UCSD-AML1 (cell line): ENCODE data around the gene SLC1A5.

Experiments
- DNase-seq: peaks from one replicate; lab custom pipeline; 2025; ENCODE audit not compliant: unreplicated experiment; lab: John Stamatoyannopoulos, UW

SLC1A5 gene

GRCh38 chr19:46726551-46726950 is 61.8 kb downstream of the SLC1A5 start:
- DNase-seq, result no peak

DNA sequence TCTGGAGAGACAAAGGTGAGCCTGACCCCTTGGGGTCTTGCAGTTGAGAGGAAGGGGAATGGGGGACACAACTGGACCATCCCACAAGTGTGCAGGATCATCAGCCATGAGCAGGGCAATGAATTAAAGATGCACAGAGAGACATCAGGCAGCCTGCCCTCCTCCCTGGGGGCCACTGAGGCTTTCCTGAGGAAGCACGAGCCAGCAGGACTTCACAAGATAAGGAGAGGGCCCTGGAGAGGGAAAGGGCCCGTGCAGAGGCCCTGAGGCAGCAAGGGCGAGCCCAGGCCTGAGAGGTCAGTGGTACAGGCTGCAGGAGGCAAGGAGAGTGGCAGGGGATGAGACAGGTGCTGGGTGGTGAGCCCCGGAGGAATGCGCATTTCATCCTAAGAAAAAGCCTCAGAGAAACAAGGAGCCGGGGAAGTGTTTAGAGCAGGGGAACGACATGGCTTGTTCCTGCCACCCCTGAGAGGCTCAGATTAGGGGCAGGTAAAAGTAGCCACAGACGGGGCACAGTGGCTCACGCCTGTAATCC is 62.5 kb downstream of the SLC1A5 start:
- DNase-seq, result no peak

DNA sequence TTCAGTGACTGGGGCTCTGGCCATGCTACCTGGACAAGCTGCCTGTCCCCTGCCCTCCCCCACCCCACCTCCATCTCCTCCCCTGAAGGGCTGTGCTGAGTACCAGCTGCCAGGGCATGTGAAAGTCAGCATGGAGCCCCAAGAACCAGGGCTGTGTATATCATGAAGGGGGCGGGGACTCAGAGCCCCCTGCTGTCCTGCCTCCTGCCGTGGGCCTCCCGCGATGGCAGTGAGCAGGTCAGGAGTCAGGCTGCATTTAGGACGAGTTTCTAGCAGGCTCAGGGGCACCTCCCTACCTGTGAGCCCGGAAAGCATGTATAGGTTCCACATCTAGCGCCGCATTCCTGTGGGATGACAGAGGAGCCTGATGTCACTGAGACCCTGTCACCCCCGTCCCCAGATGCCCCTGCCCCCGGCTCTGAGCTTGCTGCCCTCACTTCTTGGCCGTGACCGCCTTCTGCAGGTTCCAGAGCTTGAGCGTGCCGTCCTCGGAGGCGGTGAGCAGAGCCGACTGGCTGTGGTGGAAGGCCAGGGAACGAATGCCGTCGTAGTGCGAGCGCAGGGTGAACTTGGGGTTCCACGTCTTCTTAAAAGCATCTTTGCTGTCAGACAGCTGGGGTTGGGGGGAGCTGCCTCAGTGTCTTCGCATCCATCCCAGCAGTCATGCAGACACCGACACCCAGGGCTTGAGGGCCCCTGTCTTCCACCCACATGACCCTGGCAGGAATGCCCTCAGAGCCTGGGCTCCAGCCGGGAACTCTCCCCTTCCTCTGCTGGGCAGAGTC is 63.2 kb downstream of the SLC1A5 start:
- DNase-seq, result no peak
